Colonic mucosa (tissue), 4 donors: Measurements from ENCODE around the gene CNTFR. TPM values are rescaled to one million over a fixed set of nuclear protein-coding genes. Genes with fewer than 3 reads are reported as not detected.

Experiments used
- DNase-seq: peaks from one replicate; pipeline ENCODE4 v3.0.0-alpha.2; 2020
- H3K27ac ChIP-seq: fragments of 200-600 bp; one replicate; pipeline ENCODE4 v1.8.0; 2021
- H3K27me3 ChIP-seq: fragments of 200-600 bp; one replicate; pipeline ENCODE4 v1.8.0; 2021
- H3K36me3 ChIP-seq: fragments of 200-600 bp; one replicate; pipeline ENCODE4 v1.8.0; 2021
- H3K4me1 ChIP-seq: fragments of 200-600 bp; one replicate; pipeline ENCODE4 v1.8.0; 2021; ENCODE audit warnings: mild to moderate bottlenecking
- H3K4me3 ChIP-seq: fragments of 200-600 bp; one replicate; pipeline ENCODE4 v1.8.0; 2021
- H3K9ac ChIP-seq, 2 donors: one replicate each; pipeline ENCODE4 v1.7.0; 2013; ENCODE audit warnings: control low read depth in 2 of 2, low read depth in 2 of 2, low read length in 2 of 2
- H3K9me3 ChIP-seq: fragments of 200-600 bp; one replicate; pipeline ENCODE4 v1.8.0; 2021
- intact Hi-C: fragments of 100-400 bp; cut with DNase I; formaldehyde crosslinking; loops from one replicate; pipeline ENCODE4 v1.14.1; 2022
- total RNA-seq, 2 donors: library from RNA; stranded (reverse); fragmentation: NEBNext Ultra II Directional in 1 of 2; extraction: Animal tissue kit (Norgen Biotek cat#: 25700) in 1 of 2; gene quantifications; one replicate each; pipeline ENCODE4 v1.2.1, GENCODE V29; 2021
- TF ChIP-seq, protein P1 (sequence below): fragments of 200-600 bp; IDR thresholded peaks from one replicate; pipeline ENCODE4 v1.8.0; 2022; ENCODE audit warnings: antibody characterized with exemption, mild to moderate bottlenecking
- donor health status: healthy.
- donor health status: DM: no; HTN: no; CAD: no.
- donor health status: DM: no; HTN: no; CAD: no.

CNTFR gene
- total RNA-seq, 2 donors from 2014 or later, result 1.8 to 1.9 TPM

DNA sequence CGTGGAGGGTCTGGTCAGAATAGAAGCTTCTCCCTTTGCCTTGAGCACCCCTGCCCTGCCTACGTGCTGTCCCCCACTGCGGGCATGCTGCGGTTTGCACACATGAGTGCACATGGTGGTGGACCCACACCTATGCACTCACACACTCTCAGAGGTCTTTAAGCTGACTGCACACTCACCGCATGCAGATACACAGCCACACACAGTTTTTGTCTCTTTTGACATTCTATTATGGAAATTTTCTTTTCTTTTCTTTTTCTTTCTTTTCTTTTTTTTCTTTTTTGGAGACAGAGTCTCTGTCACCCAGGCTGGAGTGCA, 39.9 kb upstream of the CNTFR start:
- no peak for DNase-seq
- Histone ChIP-seq H3K4me1 (no peaks in the 10 kb centered on the region), H3K4me3 (no peak overlapping the region), H3K36me3 (no peaks in the 10 kb centered on the region), H3K27ac (no peak overlapping the region), H3K9ac (peak overlapping the region in 1 of 2 donors; percentile 14), H3K9me3 (no peaks in the 10 kb centered on the region), H3K27me3 (peaks cover 55% of the 10 kb centered on the region)
- intact Hi-C loops, result no loop called here
- TF ChIP-seq, protein P1, sequence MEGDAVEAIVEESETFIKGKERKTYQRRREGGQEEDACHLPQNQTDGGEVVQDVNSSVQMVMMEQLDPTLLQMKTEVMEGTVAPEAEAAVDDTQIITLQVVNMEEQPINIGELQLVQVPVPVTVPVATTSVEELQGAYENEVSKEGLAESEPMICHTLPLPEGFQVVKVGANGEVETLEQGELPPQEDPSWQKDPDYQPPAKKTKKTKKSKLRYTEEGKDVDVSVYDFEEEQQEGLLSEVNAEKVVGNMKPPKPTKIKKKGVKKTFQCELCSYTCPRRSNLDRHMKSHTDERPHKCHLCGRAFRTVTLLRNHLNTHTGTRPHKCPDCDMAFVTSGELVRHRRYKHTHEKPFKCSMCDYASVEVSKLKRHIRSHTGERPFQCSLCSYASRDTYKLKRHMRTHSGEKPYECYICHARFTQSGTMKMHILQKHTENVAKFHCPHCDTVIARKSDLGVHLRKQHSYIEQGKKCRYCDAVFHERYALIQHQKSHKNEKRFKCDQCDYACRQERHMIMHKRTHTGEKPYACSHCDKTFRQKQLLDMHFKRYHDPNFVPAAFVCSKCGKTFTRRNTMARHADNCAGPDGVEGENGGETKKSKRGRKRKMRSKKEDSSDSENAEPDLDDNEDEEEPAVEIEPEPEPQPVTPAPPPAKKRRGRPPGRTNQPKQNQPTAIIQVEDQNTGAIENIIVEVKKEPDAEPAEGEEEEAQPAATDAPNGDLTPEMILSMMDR, result no peak

- intact Hi-C loops, result no loop called here
- no peak for DNase-seq
- TF ChIP-seq, protein P1, result no peak
- Histone ChIP-seq H3K27me3 (peaks cover 61% of the 10 kb centered on the region), H3K27ac (no peak within 1 kb of the TSS), H3K4me1 (no peaks in the 10 kb centered on the region), H3K9me3 (no peaks in the 10 kb centered on the region), H3K9ac (peak within 1 kb of the TSS; percentile 40 to 64), H3K36me3 (no peaks in the 10 kb centered on the region), H3K4me3 (peak within 1 kb of the TSS; percentile 33)
Observed at GRCh38 chr9:34628656-34629490, 39.3 kb upstream of the CNTFR start, which contains the start of gene ARID3C. TSS of gene ARID3C (minus strand) at chr9:34629066. CDS start at chr9:34628014, 1,052 bp downstream.

DNA sequence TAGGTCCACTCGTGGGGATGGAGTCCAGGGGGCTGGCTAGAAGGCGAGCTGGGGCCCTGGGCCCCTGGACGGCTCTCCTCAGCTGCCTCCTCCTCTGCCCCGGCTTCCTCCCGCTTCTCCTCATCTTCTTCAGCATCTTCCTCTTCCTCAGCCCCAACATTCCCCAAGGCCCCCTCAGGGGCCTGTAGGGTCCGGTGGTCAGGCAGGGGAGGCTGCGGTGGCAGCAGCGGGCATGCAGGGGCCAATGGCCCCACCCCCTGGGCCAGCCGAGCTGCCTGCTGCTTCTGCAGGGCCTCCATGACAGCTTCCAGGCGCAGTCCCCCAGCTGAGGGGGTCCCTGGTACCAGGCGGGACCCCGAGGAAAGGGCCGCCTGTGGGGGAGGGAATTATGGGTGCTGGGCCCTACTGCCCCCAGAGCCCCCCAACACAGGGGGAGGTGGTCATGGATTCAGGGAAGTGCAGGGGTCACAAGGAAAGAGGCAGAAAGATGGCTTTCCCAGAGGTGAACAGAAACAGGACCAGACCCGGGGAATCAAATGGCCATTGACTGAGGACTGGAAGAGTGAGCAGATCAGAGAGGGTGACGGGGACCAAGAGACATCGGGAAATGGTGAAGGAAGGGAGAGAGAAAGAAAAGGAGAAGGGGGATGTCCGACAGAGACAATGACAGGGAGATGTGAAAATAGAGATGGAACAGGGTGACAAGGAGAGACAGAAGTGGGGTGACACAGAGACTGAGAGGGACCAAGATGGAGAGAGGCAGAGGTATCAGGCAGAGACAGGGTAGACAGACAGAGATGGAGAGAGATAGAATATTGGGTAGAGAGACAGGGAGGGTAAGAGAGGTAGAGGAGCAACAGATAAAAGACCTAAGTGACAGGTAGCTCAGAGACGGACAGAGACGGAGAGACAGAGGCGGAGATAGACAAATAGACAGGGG, 38.5 kb upstream of the CNTFR start:
- H3K4me3 ChIP-seq, result peak overlapping the region; percentile 33
- TF ChIP-seq, protein P1, result no peak
- no peak overlapping the region for H3K27ac ChIP-seq
- no peaks in the 10 kb centered on the region for H3K4me1 ChIP-seq
- peak overlapping the region in 1 of 2 donors; percentile 40 for H3K9ac ChIP-seq
- peaks cover 69% of the 10 kb centered on the region for H3K27me3 ChIP-seq
- H3K36me3 ChIP-seq, result no peaks in the 10 kb centered on the region
- no peaks in the 10 kb centered on the region for H3K9me3 ChIP-seq
- intact Hi-C loops, result no loop called here
- DNase-seq, result no peak

- Histone ChIP-seq H3K27me3 (peaks cover 79% of the 10 kb centered on the region), H3K27ac (no peak overlapping the region), H3K36me3 (no peaks in the 10 kb centered on the region), H3K4me1 (no peaks in the 10 kb centered on the region), H3K9ac (no peak overlapping the region), H3K4me3 (no peak overlapping the region), H3K9me3 (no peaks in the 10 kb centered on the region)
- intact Hi-C loops, result no loop called here
- TF ChIP-seq, protein P1, result no peak
- no peak for DNase-seq
Observed at GRCh38 chr9:34625186-34625486, 35.6 kb upstream of the CNTFR start.

DNA sequence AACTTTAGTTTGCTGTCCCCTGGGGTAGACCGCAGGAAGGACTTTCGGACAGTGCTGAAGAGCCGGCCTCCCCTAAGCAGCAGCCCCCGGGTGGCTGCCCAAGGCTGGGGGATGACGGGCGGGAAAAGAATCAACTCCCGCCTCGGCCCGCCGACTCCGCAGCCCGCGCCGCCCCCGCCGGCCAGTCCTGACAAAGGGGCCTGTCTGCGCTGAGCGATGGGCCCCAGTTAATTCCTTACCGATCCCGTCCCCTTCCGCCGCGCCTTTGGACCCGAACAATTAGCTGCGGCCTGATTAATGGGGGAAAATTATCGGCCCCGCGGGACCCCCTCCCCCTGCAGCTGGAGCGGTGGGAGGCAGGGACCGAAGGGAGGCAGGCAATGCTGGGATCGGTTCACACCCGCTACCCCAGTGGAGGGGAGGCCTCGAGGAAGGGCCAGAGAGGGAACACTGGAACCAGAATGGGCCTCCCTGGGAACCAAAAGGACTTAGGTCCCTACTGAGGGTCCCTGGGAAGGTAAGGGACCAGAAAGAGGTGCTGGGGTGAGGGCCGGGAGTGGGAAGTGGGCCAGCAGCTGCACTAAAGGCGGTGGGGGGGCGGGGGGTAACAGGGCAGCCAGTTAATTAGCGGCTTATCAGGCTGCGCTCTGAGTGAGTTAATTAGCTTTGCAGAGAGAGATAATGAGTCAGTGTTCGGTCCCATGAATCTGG, 35.1 kb upstream of the CNTFR start:
- intact Hi-C loops, result no loop called here
- H3K9ac ChIP-seq, result no peak overlapping the region
- H3K4me3 ChIP-seq, result no peak overlapping the region
- TF ChIP-seq, protein P1, result no peak
- H3K36me3 ChIP-seq, result no peaks in the 10 kb centered on the region
- no peak for DNase-seq
- no peaks in the 10 kb centered on the region for H3K9me3 ChIP-seq
- H3K27ac ChIP-seq, result no peak overlapping the region
- peaks cover 75% of the 10 kb centered on the region for H3K27me3 ChIP-seq
- peaks cover 3% of the 10 kb centered on the region for H3K4me1 ChIP-seq
